Hepatocyte (in vitro differentiated cells): ENCODE data around the gene RIBC2. TPM values are rescaled to one million over a fixed set of nuclear protein-coding genes. Genes with fewer than 3 reads are reported as not detected.
A peak's percentile ranks its signal among the peaks of the same experiment; 100 is the strongest.

ENCODE experiments used
- DNase-seq: peaks from one replicate; pipeline ENCODE4 v3.0.0-alpha.2; 2016; ENCODE audit warnings: low spot score
- H2AFZ ChIP-seq: fragments of 200-600 bp; sonication (generic); 2 replicates; pipeline ENCODE4 v1.6.0; 2016; ENCODE audit warnings: antibody characterized with exemption, mild to moderate bottlenecking
- H3K27ac ChIP-seq: fragments of 200-600 bp; sonication (generic); 2 replicates; pipeline ENCODE4 v1.5.1; 2016; ENCODE audit warnings: mild to moderate bottlenecking
- H3K27me3 ChIP-seq: fragments of 200-600 bp; sonication (generic); 2 replicates; pipeline ENCODE4 v1.6.1; 2016
- H3K36me3 ChIP-seq: fragments of 200-600 bp; sonication (generic); replicated peaks from 2 replicates; pipeline ENCODE4 v1.5.1; 2016; ENCODE audit warnings: low read depth; ENCODE audit not compliant: insufficient read depth
- H3K4me1 ChIP-seq: fragments of 200-600 bp; sonication (generic); 2 replicates; pipeline ENCODE4 v1.5.1; 2016; ENCODE audit warnings: mild to moderate bottlenecking, moderate library complexity; ENCODE audit not compliant: insufficient read depth
- H3K4me2 ChIP-seq: fragments of 200-600 bp; sonication (generic); 2 replicates; pipeline ENCODE4 v1.6.0; 2016
- H3K4me3 ChIP-seq: fragments of 200-600 bp; sonication (generic); 2 replicates; pipeline ENCODE4 v1.5.1; 2016; ENCODE audit warnings: mild to moderate bottlenecking
- H3K79me2 ChIP-seq: fragments of 200-600 bp; sonication (generic); 2 replicates; pipeline ENCODE4 v1.6.0; 2017; ENCODE audit warnings: mild to moderate bottlenecking
- H3K9me2 ChIP-seq: fragments of 200-600 bp; sonication (generic); replicated peaks from 2 replicates; pipeline ENCODE4 v1.6.0; 2017; ENCODE audit warnings: mild to moderate bottlenecking; ENCODE audit not compliant: insufficient read depth
- H3K9me3 ChIP-seq: fragments of 200-600 bp; sonication (generic); 2 replicates; pipeline ENCODE4 v1.5.1; 2016; ENCODE audit warnings: low read depth, mild to moderate bottlenecking
- H4K20me1 ChIP-seq: fragments of 200-600 bp; sonication (generic); 2 replicates; pipeline ENCODE4 v1.6.0; 2016; ENCODE audit warnings: mild to moderate bottlenecking; ENCODE audit not compliant: insufficient read depth, poor library complexity, severe bottlenecking
- EZH2 ChIP-seq: fragments of 200-600 bp; sonication (generic); IDR thresholded peaks from 2 replicates; pipeline ENCODE4 v1.6.1; 2016; ENCODE audit warnings: antibody characterized with exemption, mild to moderate bottlenecking, borderline replicate concordance
- EZH2phosphoT487 ChIP-seq: fragments of 200-600 bp; sonication (generic); IDR thresholded peaks from one replicate; pipeline ENCODE4 v1.6.1; 2018; ENCODE audit warnings: antibody characterized with exemption, mild to moderate bottlenecking, low read depth, moderate library complexity; ENCODE audit not compliant: unreplicated experiment, severe bottlenecking
- WGBS: methylation state at CpG from one replicate; pipeline ENCODE4 v1.1.6; 2016; ENCODE audit warnings: low lambda C conversion rate; ENCODE audit errors: missing lambda C conversion rate; 5-methylcytosine and 5-hydroxymethylcytosine counted together
- polyA plus RNA-seq: library from polyadenylated mRNA; unstranded; fragments of >200 nt; fragmentation: Nextera tagmentation; extraction: Ambion mirVana; gene quantifications from 2 replicates; pipeline ENCODE4 v1.2.1, GENCODE V29; 2016
- total RNA-seq: library from RNA; depleted of rRNA; stranded (reverse); fragments of >200 nt; gene quantifications from 2 replicates; pipeline ENCODE4 v1.2.3, GENCODE V29; 2014
- TF ChIP-seq, protein P1 (sequence below): fragments of 200-600 bp; sonication (generic); IDR thresholded peaks from 2 replicates; pipeline ENCODE4 v1.5.1; 2016; ENCODE audit warnings: antibody characterized with exemption, mild to moderate bottlenecking; ENCODE audit not compliant: poor library complexity

RIBC2 gene
- total and polyA plus RNA-seq, 2 experiments from 2014 or later, result 0.50 to 0.56 TPM

DNA sequence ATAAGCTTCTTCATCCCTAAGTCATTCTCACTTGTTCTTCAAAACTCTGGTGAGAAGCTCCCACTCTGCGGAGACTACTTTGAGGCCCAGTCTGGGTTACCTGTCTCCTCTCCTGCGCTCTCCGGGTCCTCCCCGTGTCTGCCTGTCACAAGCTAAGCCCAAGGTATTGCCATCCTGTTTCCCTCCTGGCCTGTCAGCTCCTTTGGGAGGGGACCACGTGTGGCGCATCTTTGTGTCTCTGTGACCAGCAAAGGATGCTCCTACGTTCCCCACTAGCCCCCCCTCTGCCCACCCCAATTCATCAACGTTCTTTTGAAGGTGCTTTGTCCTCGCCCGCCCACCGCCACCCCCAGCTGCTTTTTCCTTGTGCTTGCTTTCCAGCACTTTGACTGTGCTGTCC, 57.4 kb downstream of the RIBC2 start:
- 89% methylated on average over 11 of the region's 11 CpGs for WGBS
- no peak for DNase-seq
- no peaks in the 10 kb centered on the region for H3K9me3 ChIP-seq
- H3K9me2 ChIP-seq, result no peaks in the 10 kb centered on the region
- H2AFZ ChIP-seq, result no peak overlapping the region
- TF ChIP-seq, protein P1, sequence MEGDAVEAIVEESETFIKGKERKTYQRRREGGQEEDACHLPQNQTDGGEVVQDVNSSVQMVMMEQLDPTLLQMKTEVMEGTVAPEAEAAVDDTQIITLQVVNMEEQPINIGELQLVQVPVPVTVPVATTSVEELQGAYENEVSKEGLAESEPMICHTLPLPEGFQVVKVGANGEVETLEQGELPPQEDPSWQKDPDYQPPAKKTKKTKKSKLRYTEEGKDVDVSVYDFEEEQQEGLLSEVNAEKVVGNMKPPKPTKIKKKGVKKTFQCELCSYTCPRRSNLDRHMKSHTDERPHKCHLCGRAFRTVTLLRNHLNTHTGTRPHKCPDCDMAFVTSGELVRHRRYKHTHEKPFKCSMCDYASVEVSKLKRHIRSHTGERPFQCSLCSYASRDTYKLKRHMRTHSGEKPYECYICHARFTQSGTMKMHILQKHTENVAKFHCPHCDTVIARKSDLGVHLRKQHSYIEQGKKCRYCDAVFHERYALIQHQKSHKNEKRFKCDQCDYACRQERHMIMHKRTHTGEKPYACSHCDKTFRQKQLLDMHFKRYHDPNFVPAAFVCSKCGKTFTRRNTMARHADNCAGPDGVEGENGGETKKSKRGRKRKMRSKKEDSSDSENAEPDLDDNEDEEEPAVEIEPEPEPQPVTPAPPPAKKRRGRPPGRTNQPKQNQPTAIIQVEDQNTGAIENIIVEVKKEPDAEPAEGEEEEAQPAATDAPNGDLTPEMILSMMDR, result no peak
- no peak for TF ChIP-seq EZH2
- TF ChIP-seq EZH2phosphoT487, result no peak
- no peaks in the 10 kb centered on the region for H3K36me3 ChIP-seq
- no peak overlapping the region for H3K4me2 ChIP-seq
- H3K27me3 ChIP-seq, result no peaks in the 10 kb centered on the region
- peak overlapping the region; percentile 38 for H3K27ac ChIP-seq
- H3K4me3 ChIP-seq, result no peak overlapping the region
- no peaks in the 10 kb centered on the region for H3K79me2 ChIP-seq
- H3K4me1 ChIP-seq, result peaks cover 31% of the 10 kb centered on the region
- no peaks in the 10 kb centered on the region for H4K20me1 ChIP-seq

DNA sequence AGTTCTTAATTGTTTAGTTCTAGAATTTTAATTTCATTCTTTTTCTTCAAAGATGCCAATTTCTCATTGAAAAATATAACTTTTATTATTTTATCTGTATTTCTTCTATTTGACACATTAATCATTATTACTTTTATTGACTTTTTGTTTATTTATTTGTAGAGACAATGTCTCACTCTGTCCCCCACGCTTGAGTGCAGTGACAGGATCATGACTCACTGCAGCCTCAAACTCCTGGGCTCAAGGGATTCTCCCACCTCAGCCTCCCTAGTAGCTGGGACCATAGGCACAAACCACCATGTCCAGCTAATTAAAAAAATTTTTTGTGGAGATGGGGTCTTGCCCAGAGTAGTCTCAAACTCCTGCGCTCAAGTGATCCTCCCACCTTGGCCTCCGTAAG, 58.9 kb downstream of the RIBC2 start:
- no peak overlapping the region for H3K27ac ChIP-seq
- H3K27me3 ChIP-seq, result no peaks in the 10 kb centered on the region
- H3K9me3 ChIP-seq, result no peaks in the 10 kb centered on the region
- no peak overlapping the region for H3K4me2 ChIP-seq
- H3K36me3 ChIP-seq, result no peaks in the 10 kb centered on the region
- H3K4me3 ChIP-seq, result no peak overlapping the region
- no peak overlapping the region for H2AFZ ChIP-seq
- 90% methylated on average over 3 of the region's 3 CpGs for WGBS
- no peak for DNase-seq
- H3K9me2 ChIP-seq, result no peaks in the 10 kb centered on the region
- no peaks in the 10 kb centered on the region for H4K20me1 ChIP-seq
- no peaks in the 10 kb centered on the region for H3K79me2 ChIP-seq
- H3K4me1 ChIP-seq, result peaks cover 44% of the 10 kb centered on the region
- no peak for TF ChIP-seq EZH2phosphoT487
- TF ChIP-seq, protein P1, result no peak
- TF ChIP-seq EZH2, result no peak

DNA sequence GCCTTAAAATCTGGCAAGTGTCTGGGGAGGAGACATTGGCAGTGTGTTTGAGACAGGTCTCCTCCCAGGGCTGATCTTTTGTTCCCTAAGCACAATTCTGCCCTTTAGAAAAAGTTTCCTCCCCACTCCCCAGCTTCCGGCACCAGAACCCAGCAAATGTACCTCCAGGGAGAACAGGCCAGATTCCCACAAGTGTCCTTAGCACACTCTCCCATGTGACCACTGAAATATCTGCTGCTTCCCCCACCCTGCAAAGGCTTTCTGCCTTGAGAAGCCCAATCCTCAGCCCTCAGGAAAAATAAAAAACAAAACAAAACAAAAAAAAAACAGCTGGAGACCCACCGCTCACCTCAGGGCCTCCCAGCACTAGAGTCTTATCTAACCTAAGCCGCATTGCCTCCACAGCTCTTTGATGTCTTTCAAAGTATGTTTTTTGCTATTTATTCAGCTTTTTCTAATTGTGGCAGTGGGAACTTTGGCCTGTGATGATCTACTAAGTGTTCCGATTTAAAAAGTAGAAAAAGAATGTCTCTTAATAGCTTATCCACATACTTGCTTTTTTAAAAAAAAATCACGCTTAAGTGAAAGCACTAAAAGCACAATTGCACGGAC, 60.2 kb downstream of the RIBC2 start:
- Histone ChIP-seq H4K20me1 (no peaks in the 10 kb centered on the region), H3K4me1 (peaks cover 51% of the 10 kb centered on the region), H3K79me2 (no peaks in the 10 kb centered on the region), H3K27ac (peak overlapping the region; percentile 19), H3K9me2 (no peaks in the 10 kb centered on the region), H3K36me3 (no peaks in the 10 kb centered on the region), H3K4me3 (no peak overlapping the region), H2AFZ (peak overlapping the region; percentile 36), H3K27me3 (no peaks in the 10 kb centered on the region), H3K4me2 (peak overlapping the region; percentile 18), H3K9me3 (no peaks in the 10 kb centered on the region)
- TF ChIP-seq EZH2phosphoT487 (no peak), EZH2 (no peak)
- TF ChIP-seq, protein P1, result no peak
- DNase-seq, result no peak
- 44% methylated on average over 6 of the region's 6 CpGs for WGBS
